Measurements from ENCODE around the gene SARS2. TPM values are rescaled to one million over a fixed set of nuclear protein-coding genes. Genes with fewer than 3 reads are reported as not detected.

SARS2 gene
- total RNA-seq, 2 donors from 2014 or later: 23.3 to 57.5 TPM

DNA sequence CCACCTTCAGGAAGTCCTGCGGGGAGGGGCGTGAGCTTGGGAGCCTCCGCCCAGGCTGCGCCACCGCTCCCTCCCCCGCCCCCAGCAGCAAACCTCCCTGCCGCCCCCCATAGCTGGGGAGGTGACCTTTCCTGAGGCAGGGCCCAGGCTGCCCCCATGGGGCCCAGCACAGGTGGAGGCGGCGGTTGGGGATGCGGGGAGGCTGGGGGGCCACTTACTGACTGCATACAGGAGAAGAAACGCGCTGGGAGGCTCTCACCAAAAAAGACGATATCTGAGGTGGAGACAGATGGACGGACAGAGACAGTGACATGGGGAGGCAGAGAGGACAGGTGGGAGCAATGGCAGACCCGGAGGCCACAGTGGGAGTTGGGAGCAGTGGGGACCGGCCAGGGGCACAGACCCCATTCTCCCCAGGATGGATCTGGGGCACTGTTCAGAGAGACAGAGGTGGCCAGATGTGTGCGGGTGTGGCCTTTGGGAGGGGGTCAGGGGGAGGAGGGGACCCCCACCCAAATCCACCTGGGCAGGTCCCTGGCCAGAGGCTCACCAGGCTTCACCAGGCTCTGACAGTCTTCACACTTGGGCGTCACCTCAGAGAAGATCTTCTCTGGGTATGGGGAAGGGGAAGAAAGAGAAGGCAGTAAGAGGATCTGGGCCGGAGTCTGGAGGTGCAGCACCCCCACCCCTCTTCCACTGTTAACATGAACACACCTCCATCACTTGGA lies 49.5 kb downstream of the SARS2 start:
- TF ChIP-seq, protein P1, sequence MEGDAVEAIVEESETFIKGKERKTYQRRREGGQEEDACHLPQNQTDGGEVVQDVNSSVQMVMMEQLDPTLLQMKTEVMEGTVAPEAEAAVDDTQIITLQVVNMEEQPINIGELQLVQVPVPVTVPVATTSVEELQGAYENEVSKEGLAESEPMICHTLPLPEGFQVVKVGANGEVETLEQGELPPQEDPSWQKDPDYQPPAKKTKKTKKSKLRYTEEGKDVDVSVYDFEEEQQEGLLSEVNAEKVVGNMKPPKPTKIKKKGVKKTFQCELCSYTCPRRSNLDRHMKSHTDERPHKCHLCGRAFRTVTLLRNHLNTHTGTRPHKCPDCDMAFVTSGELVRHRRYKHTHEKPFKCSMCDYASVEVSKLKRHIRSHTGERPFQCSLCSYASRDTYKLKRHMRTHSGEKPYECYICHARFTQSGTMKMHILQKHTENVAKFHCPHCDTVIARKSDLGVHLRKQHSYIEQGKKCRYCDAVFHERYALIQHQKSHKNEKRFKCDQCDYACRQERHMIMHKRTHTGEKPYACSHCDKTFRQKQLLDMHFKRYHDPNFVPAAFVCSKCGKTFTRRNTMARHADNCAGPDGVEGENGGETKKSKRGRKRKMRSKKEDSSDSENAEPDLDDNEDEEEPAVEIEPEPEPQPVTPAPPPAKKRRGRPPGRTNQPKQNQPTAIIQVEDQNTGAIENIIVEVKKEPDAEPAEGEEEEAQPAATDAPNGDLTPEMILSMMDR (IDR thresholded peaks at IDR 0.05): no peak
- TF ChIP-seq POLR2A (IDR thresholded peaks at IDR 0.05) (no peak), POLR2AphosphoS5 (IDR thresholded peaks at IDR 0.05) (no peak)
- 94% methylated on average over 19 of the region's 19 CpGs for WGBS
- H3K27me3 ChIP-seq (replicated peaks; ENCODE audit: insufficient read depth): no peaks in the 10 kb centered on the region
- intact Hi-C loops (cut with DNase I): no loop called here
- no peak for DNase-seq (ENCODE audit: low spot score)
- no peaks in the 10 kb centered on the region for H3K9me3 ChIP-seq
- no peak overlapping the region for H3K4me3 ChIP-seq
- no peaks in the 10 kb centered on the region for H3K36me3 ChIP-seq
- H3K27ac ChIP-seq: no peak overlapping the region
- H3K4me1 ChIP-seq (replicated peaks): no peaks in the 10 kb centered on the region

DNA sequence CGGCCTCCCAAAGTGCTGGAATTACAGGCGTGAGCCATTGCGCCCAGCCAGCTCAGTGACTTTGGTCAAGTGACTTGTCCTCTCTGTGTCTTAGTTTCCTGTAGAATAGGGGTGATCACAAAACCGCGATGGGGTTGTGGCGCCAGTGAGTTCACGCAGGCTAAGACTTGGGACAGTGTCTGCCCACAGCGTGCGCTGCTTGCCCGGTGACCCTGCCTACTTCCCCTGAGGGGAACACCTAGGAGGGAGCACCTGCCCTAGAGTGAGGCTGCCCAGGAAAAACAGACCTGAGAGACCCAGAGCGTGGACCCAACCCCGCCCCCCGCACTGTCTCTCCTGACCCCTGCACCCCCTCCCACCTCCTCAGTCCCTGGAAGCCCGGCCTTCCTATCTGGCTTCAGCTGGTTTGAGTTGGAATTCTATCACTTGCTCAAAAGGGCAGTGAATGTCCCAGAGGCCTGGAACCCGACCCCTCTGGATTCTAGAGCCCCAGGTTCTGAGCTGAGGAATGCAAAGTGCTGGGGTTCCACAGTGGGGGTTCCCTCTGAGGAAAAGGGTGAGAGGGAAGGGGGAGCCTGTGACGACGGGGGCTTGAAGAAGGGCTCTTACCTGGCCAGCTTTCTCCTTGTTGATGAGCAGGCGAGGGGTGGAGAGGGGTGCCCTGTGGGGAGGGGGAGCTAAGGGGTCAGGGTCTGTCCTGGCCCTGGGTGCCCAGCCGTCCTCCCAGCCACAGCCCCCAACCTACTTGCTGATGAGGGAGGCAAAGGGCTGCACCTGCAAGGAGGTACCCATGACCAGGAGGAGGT lies 50.3 kb downstream of the SARS2 start:
- intact Hi-C loops (cut with DNase I): no loop called here
- Histone ChIP-seq H3K9me3 (no peaks in the 10 kb centered on the region), H3K36me3 (no peaks in the 10 kb centered on the region), H3K4me1 (replicated peaks) (no peaks in the 10 kb centered on the region), H3K27me3 (replicated peaks; ENCODE audit: insufficient read depth) (no peaks in the 10 kb centered on the region), H3K27ac (no peak overlapping the region), H3K4me3 (no peak overlapping the region)
- WGBS: 86% methylated on average over 19 of the region's 19 CpGs
- DNase-seq (ENCODE audit: low spot score): no peak
- no peak for TF ChIP-seq POLR2A (IDR thresholded peaks at IDR 0.05)
- TF ChIP-seq, protein P1 (IDR thresholded peaks at IDR 0.05): no peak
- TF ChIP-seq POLR2AphosphoS5 (IDR thresholded peaks at IDR 0.05): no peak

DNA sequence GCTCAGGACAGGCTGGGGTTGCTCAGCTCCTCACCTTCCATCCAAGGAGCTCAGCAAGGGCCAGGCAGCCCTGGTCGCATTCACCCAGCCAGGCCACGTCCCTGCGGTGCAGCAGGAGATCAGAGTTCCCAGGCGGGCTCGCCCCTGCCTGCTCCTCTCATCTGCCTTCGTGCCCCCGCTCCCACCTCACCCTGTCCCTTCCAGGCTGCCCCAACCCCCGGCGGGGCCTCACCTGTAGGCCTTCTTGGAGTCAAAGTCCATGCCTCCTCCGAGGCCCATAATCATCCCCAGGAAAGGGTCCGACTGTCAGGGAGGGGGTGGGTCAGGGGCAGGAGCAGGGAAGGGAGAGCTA lies 51.2 kb downstream of the SARS2 start:
- no peak overlapping the region for H3K4me3 ChIP-seq
- H3K9me3 ChIP-seq: no peaks in the 10 kb centered on the region
- no peaks in the 10 kb centered on the region for H3K36me3 ChIP-seq
- no peak for DNase-seq (ENCODE audit: low spot score)
- TF ChIP-seq POLR2A (IDR thresholded peaks at IDR 0.05) (no peak), POLR2AphosphoS5 (IDR thresholded peaks at IDR 0.05) (no peak)
- TF ChIP-seq, protein P1 (IDR thresholded peaks at IDR 0.05): no peak
- intact Hi-C loops (cut with DNase I): no loop called here
- H3K4me1 ChIP-seq (replicated peaks): no peaks in the 10 kb centered on the region
- H3K27ac ChIP-seq: no peak overlapping the region
- H3K27me3 ChIP-seq (replicated peaks; ENCODE audit: insufficient read depth): no peaks in the 10 kb centered on the region
- 89% methylated on average over 11 of the region's 11 CpGs for WGBS

DNA sequence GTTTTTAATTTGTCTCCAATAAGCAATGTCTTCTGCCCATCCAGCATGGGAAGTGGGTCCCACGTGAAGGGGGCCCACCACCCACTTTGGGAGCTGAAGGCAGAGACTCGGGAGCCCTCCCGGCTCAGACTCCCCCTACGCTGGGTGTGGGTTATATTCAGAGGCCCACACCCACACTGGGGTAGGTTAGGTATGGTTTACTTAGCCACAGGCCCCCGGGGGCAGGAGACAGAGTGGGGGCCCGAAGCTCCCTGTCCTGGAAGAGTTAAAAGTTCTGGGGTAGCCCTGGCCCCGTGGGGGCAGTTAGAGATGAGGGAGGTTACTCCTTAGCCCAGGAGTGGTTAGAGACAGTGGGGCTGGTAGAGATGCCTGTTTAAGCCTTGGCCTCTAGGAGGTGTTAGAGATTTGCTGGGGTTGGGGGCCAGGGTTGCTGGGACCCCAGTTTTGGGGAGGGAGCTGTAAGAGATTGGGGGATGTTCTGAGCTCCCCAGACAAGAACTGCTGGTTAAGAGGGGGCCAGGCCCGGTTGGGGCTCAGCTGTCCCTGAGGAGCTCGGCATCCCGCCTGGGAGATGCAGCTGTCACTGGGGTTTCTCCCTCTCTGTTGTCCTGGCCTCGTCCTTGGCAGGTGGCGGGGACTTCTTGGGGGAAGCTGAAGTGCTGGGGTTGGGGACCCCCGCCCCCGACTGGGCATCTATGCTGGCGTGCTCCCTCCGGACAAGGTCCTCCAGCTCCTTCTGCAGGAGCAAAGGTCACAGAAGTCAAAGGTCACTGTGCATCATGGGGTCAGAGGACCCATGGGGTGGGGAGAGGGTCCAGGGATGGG lies 51.8 kb downstream of the SARS2 start:
- H3K27ac ChIP-seq: peak overlapping the region in 1 of 2 donors; percentile 6
- H3K4me1 ChIP-seq (replicated peaks): no peaks in the 10 kb centered on the region
- no peak overlapping the region for H3K4me3 ChIP-seq
- H3K27me3 ChIP-seq (replicated peaks; ENCODE audit: insufficient read depth): no peaks in the 10 kb centered on the region
- H3K9me3 ChIP-seq: no peaks in the 10 kb centered on the region
- no peak for DNase-seq (ENCODE audit: low spot score)
- no peak for TF ChIP-seq POLR2A (IDR thresholded peaks at IDR 0.05)
- TF ChIP-seq, protein P1 (IDR thresholded peaks at IDR 0.05): no peak
- TF ChIP-seq POLR2AphosphoS5 (IDR thresholded peaks at IDR 0.05): no peak
- 82% methylated on average over 16 of the region's 16 CpGs for WGBS
- no peaks in the 10 kb centered on the region for H3K36me3 ChIP-seq
- intact Hi-C loops (cut with DNase I): no loop called here

All from prostate gland (tissue), 2 donors.